WERI-Rb-1 (cell line): ENCODE measurements around the gene ING1.
A peak's percentile ranks its signal among the peaks of the same experiment; 100 is the strongest.
"Not testable (repeated sequence)": the region's sequence is repeated elsewhere in the genome, so short reads cannot be mapped to it uniquely, and the experiment has no call there.

Experiments used
- DNase-seq: peaks from one replicate; pipeline ENCODE4 v3.0.0-alpha.2; 2020
- H3K27ac ChIP-seq: fragments of 250-450 bp; sonication (Bioruptor Pico); 2 replicates; pipeline ENCODE4 v1.5.1; 2020; ENCODE audit warnings: mild to moderate bottlenecking, moderate library complexity
- H3K27me3 ChIP-seq: fragments of 250-450 bp; sonication (Bioruptor Pico); 2 replicates; pipeline ENCODE4 v1.5.1; 2021; ENCODE audit warnings: mild to moderate bottlenecking, low read depth, moderate library complexity; ENCODE audit not compliant: insufficient read depth, severe bottlenecking
- H3K36me3 ChIP-seq: fragments of 250-450 bp; sonication (Bioruptor Pico); 2 replicates; pipeline ENCODE4 v1.5.1; 2020; ENCODE audit warnings: mild to moderate bottlenecking, moderate library complexity
- H3K4me3 ChIP-seq: 2 replicates; pipeline ENCODE4 v1.5.1; 2011; ENCODE audit warnings: low read depth, mild to moderate bottlenecking, control low read depth, low read length
- H3K9me3 ChIP-seq: fragments of 250-450 bp; sonication (Bioruptor Pico); 2 replicates; pipeline ENCODE4 v1.5.1; 2021; ENCODE audit warnings: mild to moderate bottlenecking, moderate library complexity; ENCODE audit not compliant: severe bottlenecking
- TF ChIP-seq, protein P1 (sequence below): IDR thresholded peaks from 2 replicates; pipeline ENCODE4 v1.5.1; 2011; ENCODE audit warnings: low read depth, mild to moderate bottlenecking, control low read depth, inconsistent platforms, low read length

The ING1 gene

DNA sequence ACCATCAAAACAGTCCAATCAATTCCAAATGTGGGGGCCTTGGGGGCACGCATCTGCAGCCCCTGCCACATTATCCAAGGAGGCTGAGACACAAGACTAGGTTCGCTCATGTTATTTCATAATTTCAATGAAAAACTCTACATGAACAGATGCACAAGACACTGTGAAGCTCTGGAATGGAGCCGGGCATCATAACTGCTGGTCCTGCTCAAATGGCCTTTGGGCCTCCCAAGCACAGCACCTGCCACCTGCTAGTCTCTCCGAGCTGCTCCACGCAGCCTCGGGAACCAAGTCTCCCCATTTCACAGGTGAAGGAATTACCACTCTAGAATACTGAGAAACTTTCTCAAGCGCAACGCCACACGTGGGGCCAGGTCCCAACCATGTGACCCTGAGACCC, 24.5 kb upstream of the ING1 start:
- Histone ChIP-seq H3K36me3 (peaks cover 75% of the 10 kb centered on the region), H3K27me3 (no peaks in the 10 kb centered on the region), H3K4me3 (no peak overlapping the region), H3K9me3 (no peaks in the 10 kb centered on the region), H3K27ac (no peak overlapping the region)
- peak; percentile 5 for DNase-seq
- TF ChIP-seq, protein P1, sequence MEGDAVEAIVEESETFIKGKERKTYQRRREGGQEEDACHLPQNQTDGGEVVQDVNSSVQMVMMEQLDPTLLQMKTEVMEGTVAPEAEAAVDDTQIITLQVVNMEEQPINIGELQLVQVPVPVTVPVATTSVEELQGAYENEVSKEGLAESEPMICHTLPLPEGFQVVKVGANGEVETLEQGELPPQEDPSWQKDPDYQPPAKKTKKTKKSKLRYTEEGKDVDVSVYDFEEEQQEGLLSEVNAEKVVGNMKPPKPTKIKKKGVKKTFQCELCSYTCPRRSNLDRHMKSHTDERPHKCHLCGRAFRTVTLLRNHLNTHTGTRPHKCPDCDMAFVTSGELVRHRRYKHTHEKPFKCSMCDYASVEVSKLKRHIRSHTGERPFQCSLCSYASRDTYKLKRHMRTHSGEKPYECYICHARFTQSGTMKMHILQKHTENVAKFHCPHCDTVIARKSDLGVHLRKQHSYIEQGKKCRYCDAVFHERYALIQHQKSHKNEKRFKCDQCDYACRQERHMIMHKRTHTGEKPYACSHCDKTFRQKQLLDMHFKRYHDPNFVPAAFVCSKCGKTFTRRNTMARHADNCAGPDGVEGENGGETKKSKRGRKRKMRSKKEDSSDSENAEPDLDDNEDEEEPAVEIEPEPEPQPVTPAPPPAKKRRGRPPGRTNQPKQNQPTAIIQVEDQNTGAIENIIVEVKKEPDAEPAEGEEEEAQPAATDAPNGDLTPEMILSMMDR, result no peak

DNA sequence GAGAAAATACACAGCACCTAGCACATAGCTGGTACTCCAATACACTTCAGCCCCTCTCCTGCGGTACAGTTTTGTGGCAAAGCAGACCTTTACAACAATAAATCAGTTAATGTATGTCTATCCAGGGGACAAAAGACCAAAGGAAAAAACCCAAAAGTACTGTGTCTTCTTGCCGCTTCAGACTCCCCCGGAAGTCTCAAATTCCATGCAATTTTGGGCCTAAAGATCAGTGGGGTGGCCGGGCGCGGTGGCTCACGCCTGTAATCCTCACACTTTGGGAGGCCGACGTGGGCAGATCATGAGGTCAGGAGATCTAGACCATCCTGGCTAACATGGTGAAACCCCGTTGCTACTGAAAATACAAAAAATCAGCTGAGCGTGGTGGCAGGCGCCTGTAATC, 23.8 kb upstream of the ING1 start:
- TF ChIP-seq, protein P1, result no peak
- Histone ChIP-seq H3K36me3 (peaks cover 75% of the 10 kb centered on the region), H3K27me3 (no peaks in the 10 kb centered on the region), H3K27ac (no peak overlapping the region), H3K9me3 (no peaks in the 10 kb centered on the region), H3K4me3 (no peak overlapping the region)
- DNase-seq, result no peak

DNA sequence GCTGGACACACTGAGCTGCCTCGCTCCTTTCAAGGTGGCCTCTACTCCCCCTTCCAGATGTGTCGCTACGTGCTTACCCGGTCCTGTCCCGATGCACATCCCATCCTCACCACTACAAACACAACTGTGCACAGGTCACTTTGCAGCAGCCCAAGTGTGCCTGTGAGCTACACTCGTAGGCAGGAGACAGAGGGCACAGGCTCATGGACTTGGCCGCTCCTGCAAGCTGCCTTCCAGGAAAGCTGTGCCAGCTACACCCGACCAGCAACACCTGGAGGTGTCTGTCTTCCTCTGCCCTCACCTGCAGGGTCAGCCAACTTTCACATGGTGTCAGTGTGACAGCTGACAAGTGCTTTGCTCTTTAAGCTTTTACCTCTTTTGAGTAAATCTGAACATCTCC, 23.0 kb upstream of the ING1 start:
- no peaks in the 10 kb centered on the region for H3K27me3 ChIP-seq
- H3K36me3 ChIP-seq, result peaks cover 71% of the 10 kb centered on the region

DNA sequence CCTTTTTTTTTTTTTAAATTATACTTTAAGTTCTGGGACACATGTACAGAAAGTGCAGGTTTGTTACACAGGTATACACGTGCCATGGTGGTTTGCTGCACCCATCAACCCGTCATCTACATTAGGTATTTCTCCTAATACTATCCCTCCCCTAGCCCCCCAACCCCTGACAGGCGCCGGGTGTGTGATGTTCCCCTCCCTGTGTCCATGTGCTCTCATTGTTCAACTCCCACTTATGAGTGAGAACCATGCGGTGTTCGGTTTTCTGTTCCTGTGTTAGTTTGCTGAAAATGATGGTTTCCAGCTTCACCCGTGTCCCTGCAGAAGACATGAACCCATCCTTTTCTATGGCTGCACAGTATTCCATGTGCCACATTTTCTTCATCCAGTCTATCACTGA, 17.7 kb upstream of the ING1 start:
- not testable (repeated sequence) for H3K27me3 ChIP-seq
- peaks cover 75% of the 10 kb centered on the region for H3K36me3 ChIP-seq

More for the DNA sequence above, 23.0 kb upstream of the ING1 start:
- Histone ChIP-seq H3K9me3 (no peaks in the 10 kb centered on the region), H3K27ac (no peak overlapping the region), H3K4me3 (no peak overlapping the region)
- TF ChIP-seq, protein P1, result no peak
- peak; percentile 5 for DNase-seq

DNA sequence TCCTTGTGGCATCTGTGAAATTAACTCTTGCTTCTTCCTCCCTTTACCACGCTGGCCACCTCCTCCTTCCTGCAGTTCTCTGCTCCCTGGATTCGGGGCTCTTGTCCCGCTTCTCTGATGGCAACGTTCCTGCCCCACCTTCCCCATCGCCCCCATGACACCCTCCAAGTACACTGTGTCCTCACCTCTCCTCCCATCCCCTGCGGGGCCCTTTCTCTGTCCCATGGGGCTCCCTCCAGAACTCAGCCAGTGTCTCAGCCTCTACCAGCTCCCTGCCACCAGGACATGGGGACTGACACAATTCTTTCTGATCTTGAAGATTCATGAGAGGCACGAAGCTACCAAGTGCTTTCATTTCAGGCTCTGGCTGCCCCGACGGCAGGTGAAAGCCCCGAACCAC, 16.7 kb upstream of the ING1 start:
- H3K4me3 ChIP-seq, result no peak overlapping the region
- H3K36me3 ChIP-seq, result peaks cover 81% of the 10 kb centered on the region
- H3K27ac ChIP-seq, result no peak overlapping the region
- H3K27me3 ChIP-seq, result no peaks in the 10 kb centered on the region
- TF ChIP-seq, protein P1, result no peak
- no peaks in the 10 kb centered on the region for H3K9me3 ChIP-seq
- DNase-seq, result peak; percentile 7

More for the DNA sequence above, 17.7 kb upstream of the ING1 start:
- H3K4me3 ChIP-seq, H3K27ac ChIP-seq, DNase-seq, H3K9me3 ChIP-seq: not testable (repeated sequence)

DNA sequence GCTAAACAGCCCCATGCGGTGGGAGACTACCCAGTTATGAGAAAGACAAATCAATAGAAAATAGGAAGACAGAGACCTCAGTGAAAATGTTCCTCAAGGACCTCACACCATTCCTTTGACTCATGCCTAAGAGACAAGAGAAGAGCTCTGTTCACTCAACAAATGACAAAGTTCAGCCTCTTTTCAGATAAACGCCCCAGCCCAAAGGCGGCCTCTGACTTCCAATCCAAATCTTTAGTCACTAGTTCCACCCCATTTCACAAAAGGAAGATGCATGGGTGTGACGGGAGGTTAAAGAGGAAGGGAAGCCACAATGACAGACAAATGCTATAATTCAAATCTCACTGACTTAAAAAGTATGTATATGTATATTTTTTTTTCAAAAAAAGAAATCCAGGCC, 15.7 kb upstream of the ING1 start:
- Histone ChIP-seq H3K9me3 (no peaks in the 10 kb centered on the region), H3K4me3 (no peak overlapping the region), H3K36me3 (peaks cover 88% of the 10 kb centered on the region), H3K27ac (no peak overlapping the region), H3K27me3 (no peaks in the 10 kb centered on the region)
- TF ChIP-seq, protein P1, result no peak
- DNase-seq, result no peak
